ENCODE data around the gene BABAM1. TPM values are rescaled to one million over a fixed set of nuclear protein-coding genes. Genes with fewer than 3 reads are reported as not detected.

BABAM1 gene
- total and polyA plus RNA-seq, 9 of the 15 experiments (the other 6 are each of a cell fraction or from before 2014, with no cell fraction given): 14.7 to 160 (median 113) TPM

GRCh38 chr19:17226002-17226933 lies 41.0 kb upstream of the BABAM1 start, which contains the start of gene OCEL1 (continued):
- TF ChIP-seq, protein P1, sequence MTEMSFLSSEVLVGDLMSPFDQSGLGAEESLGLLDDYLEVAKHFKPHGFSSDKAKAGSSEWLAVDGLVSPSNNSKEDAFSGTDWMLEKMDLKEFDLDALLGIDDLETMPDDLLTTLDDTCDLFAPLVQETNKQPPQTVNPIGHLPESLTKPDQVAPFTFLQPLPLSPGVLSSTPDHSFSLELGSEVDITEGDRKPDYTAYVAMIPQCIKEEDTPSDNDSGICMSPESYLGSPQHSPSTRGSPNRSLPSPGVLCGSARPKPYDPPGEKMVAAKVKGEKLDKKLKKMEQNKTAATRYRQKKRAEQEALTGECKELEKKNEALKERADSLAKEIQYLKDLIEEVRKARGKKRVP (CRISPR knock-in tag; IDR thresholded peaks at IDR 0.05): no peak
- no peak; the same call in 1 of the 2 replicates for TF ChIP-seq HIVEP1 (CRISPR knock-in tag; IDR thresholded peaks at IDR 0.05)
- TF ChIP-seq HMGXB4 (CRISPR knock-in tag; IDR thresholded peaks at IDR 0.05): no peak
- TF ChIP-seq NFIX (CRISPR knock-in tag; IDR thresholded peaks at IDR 0.05; ENCODE audit: low read depth): no peak
- no peak for TF ChIP-seq HMG20A (CRISPR knock-in tag; conservative IDR thresholded peaks at IDR 0.05)
- TF ChIP-seq BRF2 (IDR thresholded peaks at IDR 0.05; ENCODE audit: borderline replicate concordance, insufficient read depth, insufficient read length): no peak
- TF ChIP-seq HDAC1 (IDR thresholded peaks at IDR 0.05): peak in 1 of 2 experiments; percentile 74; a peak in 2 of 4 replicates
- no peak for TF ChIP-seq FOSL1 (tag; conservative IDR thresholded peaks at IDR 0.05)
- no peak for TF ChIP-seq PCBP1 (IDR thresholded peaks at IDR 0.05; ENCODE audit: low read depth, low read length, poor library complexity, severe bottlenecking)
- TF ChIP-seq KHSRP (IDR thresholded peaks at IDR 0.05): no peak
- TF ChIP-seq ZNF24 (IDR thresholded peaks at IDR 0.05): no peak
- peak; percentile 38; the same call in 1 of the 2 replicates for TF ChIP-seq ETV5 (CRISPR knock-in tag; IDR thresholded peaks at IDR 0.05; ENCODE audit: low read depth)
- peak; percentile 61 for TF ChIP-seq RBBP5 (IDR thresholded peaks at IDR 0.05; ENCODE audit: borderline replicate concordance, insufficient read depth, low read length, poor library complexity, severe bottlenecking)
- no peak for TF ChIP-seq PREB (CRISPR knock-in tag; IDR thresholded peaks at IDR 0.05)
- TF ChIP-seq ADNP (tag; IDR thresholded peaks at IDR 0.05): no peak
- no peak for TF ChIP-seq PYGO2 (tag; IDR thresholded peaks at IDR 0.05)
- 0 out of 2 replicates have a peak, but pooled peaks have one; percentile 11 for TF ChIP-seq KLF13 (tag; IDR thresholded peaks at IDR 0.05; ENCODE audit: borderline replicate concordance, low read depth)
- no peak; the same call in 1 of the 2 replicates for TF ChIP-seq ZNF12 (CRISPR knock-in tag; IDR thresholded peaks at IDR 0.05)
- no peak for TF ChIP-seq TARDBP (IDR thresholded peaks at IDR 0.05)
- TF ChIP-seq HNRNPH1 (optimal IDR thresholded peaks at IDR 0.05; ENCODE audit: low read depth, low read length): no peak
- no peak for TF ChIP-seq EP300 (IDR thresholded peaks at IDR 0.05; ENCODE audit: low read length)
- TF ChIP-seq ZNF583 (CRISPR knock-in tag; IDR thresholded peaks at IDR 0.05): no peak
- no peak for TF ChIP-seq ARHGAP35 (IDR thresholded peaks at IDR 0.05; ENCODE audit: partially characterized antibody)

All from K562 (cell line).